ENCODE data around the gene DRICH1.
A peak's percentile ranks its signal among the peaks of the same experiment; 100 is the strongest.
"Not testable (repeated sequence)": the region's sequence is repeated elsewhere in the genome, so short reads cannot be mapped to it uniquely, and the experiment has no call there.

Gene DRICH1

GRCh38 chr22:23632178-23632577 is at the start of gene DRICH1:
Gene DRICH1, minus strand, starts transcription at chr22:23632321. Its CDS starts 298 bp downstream, at chr22:23632023.
- Mint-ChIP-seq H3K4me3 (no peak within 1 kb of the TSS), H3K9me3 (no peaks in the 10 kb centered on the region), H3K27me3 (ENCODE audit: low read depth) (no peaks in the 10 kb centered on the region), H3K4me1 (ENCODE audit: low read depth) (peaks cover 10% of the 10 kb centered on the region), H3K36me3 (ENCODE audit: low read depth) (no peaks in the 10 kb centered on the region), H3K27ac (no peak within 1 kb of the TSS)

- Mint-ChIP-seq H3K36me3 (ENCODE audit: low read depth) (peaks cover 15% of the 10 kb centered on the region), H3K4me3 (no peak overlapping the region)
Observed at GRCh38 chr22:23681026-23681809, 49.1 kb upstream of the DRICH1 start.

GRCh38 chr22:23678133-23678532 is 46.0 kb upstream of the DRICH1 start:
- Mint-ChIP-seq H3K4me1 (ENCODE audit: low read depth) (peaks cover 10% of the 10 kb centered on the region), H3K27ac (peak overlapping the region; percentile 67), H3K27me3 (ENCODE audit: low read depth) (no peaks in the 10 kb centered on the region), H3K4me3 (no peak overlapping the region), H3K36me3 (ENCODE audit: low read depth) (peaks cover 15% of the 10 kb centered on the region), H3K9me3 (no peaks in the 10 kb centered on the region)

More at GRCh38 chr22:23681026-23681809, 49.1 kb upstream of the DRICH1 start:
- Mint-ChIP-seq H3K27ac (no peak overlapping the region), H3K27me3 (ENCODE audit: low read depth) (no peaks in the 10 kb centered on the region), H3K4me1 (ENCODE audit: low read depth) (peaks cover 6% of the 10 kb centered on the region), H3K9me3 (no peaks in the 10 kb centered on the region)

- H3K4me1 Mint-ChIP-seq (ENCODE audit: low read depth), result peaks cover 15% of the 10 kb centered on the region
- no peaks in the 10 kb centered on the region for H3K9me3 Mint-ChIP-seq
- H3K27ac Mint-ChIP-seq, result no peak overlapping the region
- peaks cover 14% of the 10 kb centered on the region for H3K36me3 Mint-ChIP-seq (ENCODE audit: low read depth)
- no peak overlapping the region for H3K4me3 Mint-ChIP-seq
- H3K27me3 Mint-ChIP-seq (ENCODE audit: low read depth), result no peaks in the 10 kb centered on the region
Observed at GRCh38 chr22:23677701-23677995, 45.5 kb upstream of the DRICH1 start.

GRCh38 chr22:23676841-23677700 is 45.0 kb upstream of the DRICH1 start:
- not testable (repeated sequence) for H3K4me3 Mint-ChIP-seq; H3K9me3 Mint-ChIP-seq; H3K27ac Mint-ChIP-seq; H3K27me3 Mint-ChIP-seq (ENCODE audit: low read depth)
- peaks cover 17% of the 10 kb centered on the region for H3K4me1 Mint-ChIP-seq (ENCODE audit: low read depth)
- H3K36me3 Mint-ChIP-seq (ENCODE audit: low read depth), result peaks cover 12% of the 10 kb centered on the region

GRCh38 chr22:23675502-23676415 is 43.6 kb upstream of the DRICH1 start:
- Mint-ChIP-seq H3K27ac (no peak overlapping the region), H3K4me1 (ENCODE audit: low read depth) (peaks cover 17% of the 10 kb centered on the region), H3K36me3 (ENCODE audit: low read depth) (peaks cover 9% of the 10 kb centered on the region), H3K4me3 (no peak overlapping the region), H3K9me3 (no peaks in the 10 kb centered on the region), H3K27me3 (ENCODE audit: low read depth) (no peaks in the 10 kb centered on the region)

GRCh38 chr22:23674886-23675501 is 42.9 kb upstream of the DRICH1 start:
- H3K4me1 Mint-ChIP-seq (ENCODE audit: low read depth), result peaks cover 17% of the 10 kb centered on the region
- not testable (repeated sequence) for H3K4me3 Mint-ChIP-seq; H3K27ac Mint-ChIP-seq; H3K36me3 Mint-ChIP-seq (ENCODE audit: low read depth); H3K9me3 Mint-ChIP-seq; H3K27me3 Mint-ChIP-seq (ENCODE audit: low read depth)

- peaks cover 8% of the 10 kb centered on the region for H3K36me3 Mint-ChIP-seq (ENCODE audit: low read depth)
- H3K4me1 Mint-ChIP-seq (ENCODE audit: low read depth), result peaks cover 17% of the 10 kb centered on the region
- no peaks in the 10 kb centered on the region for H3K9me3 Mint-ChIP-seq
- no peaks in the 10 kb centered on the region for H3K27me3 Mint-ChIP-seq (ENCODE audit: low read depth)
- no peak overlapping the region for H3K27ac Mint-ChIP-seq
- H3K4me3 Mint-ChIP-seq, result no peak overlapping the region
Observed at GRCh38 chr22:23673826-23674690, 41.9 kb upstream of the DRICH1 start.

GRCh38 chr22:23673050-23673620 is 41.0 kb upstream of the DRICH1 start:
- Mint-ChIP-seq H3K27ac (no peak overlapping the region), H3K27me3 (ENCODE audit: low read depth) (no peaks in the 10 kb centered on the region), H3K9me3 (no peaks in the 10 kb centered on the region), H3K36me3 (ENCODE audit: low read depth) (peaks cover 6% of the 10 kb centered on the region), H3K4me1 (ENCODE audit: low read depth) (peaks cover 16% of the 10 kb centered on the region), H3K4me3 (no peak overlapping the region)

- not testable (repeated sequence) for H3K9me3 Mint-ChIP-seq; H3K27me3 Mint-ChIP-seq (ENCODE audit: low read depth); H3K36me3 Mint-ChIP-seq (ENCODE audit: low read depth)
- peak overlapping the region; percentile 55 for H3K4me3 Mint-ChIP-seq
- H3K4me1 Mint-ChIP-seq (ENCODE audit: low read depth), result peaks cover 15% of the 10 kb centered on the region
- H3K27ac Mint-ChIP-seq, result peak overlapping the region; percentile 64
Observed at GRCh38 chr22:23672307-23673049, 40.4 kb upstream of the DRICH1 start.

- not testable (repeated sequence) for H3K36me3 Mint-ChIP-seq (ENCODE audit: low read depth); H3K27ac Mint-ChIP-seq; H3K27me3 Mint-ChIP-seq (ENCODE audit: low read depth); H3K4me3 Mint-ChIP-seq; H3K9me3 Mint-ChIP-seq
- H3K4me1 Mint-ChIP-seq (ENCODE audit: low read depth), result peaks cover 13% of the 10 kb centered on the region
Observed at GRCh38 chr22:23671387-23671786, 39.3 kb upstream of the DRICH1 start.

- H3K9me3 Mint-ChIP-seq, result no peaks in the 10 kb centered on the region
- H3K36me3 Mint-ChIP-seq (ENCODE audit: low read depth), result peaks cover 6% of the 10 kb centered on the region
- H3K27ac Mint-ChIP-seq, result no peak overlapping the region
- H3K27me3 Mint-ChIP-seq (ENCODE audit: low read depth), result no peaks in the 10 kb centered on the region
- peaks cover 8% of the 10 kb centered on the region for H3K4me1 Mint-ChIP-seq (ENCODE audit: low read depth)
- H3K4me3 Mint-ChIP-seq, result no peak overlapping the region
Observed at GRCh38 chr22:23670378-23671295, 38.5 kb upstream of the DRICH1 start.

All from T-helper 1 cell treated with Interleukin-12 subunit alpha and Interleukin-12 subunit beta and Interleukin-4 antibody, amounts not matched to agents 30 μg/mL and 1 μg/mL, for 36 hours (primary cell).